ENCODE results near the gene SEC14L1. TPM values are rescaled to one million over a fixed set of nuclear protein-coding genes. Genes with fewer than 3 reads are reported as not detected.

SEC14L1 gene
- total RNA-seq, 4 donors from 2014 or later = 72.8 to 330 (median 113) TPM

GRCh38 chr17:77214328-77214727 lies 73.6 kb downstream of the SEC14L1 start:
- no peak for DNase-seq (ENCODE audit: low spot score)

GRCh38 chr17:77214743-77215142 lies 74.0 kb downstream of the SEC14L1 start:
- TF ChIP-seq CTCF (IDR thresholded peaks at IDR 0.05) = no peak
- ATAC-seq (ENCODE audit: low FRiP score) (no peak), DNase-seq (ENCODE audit: low spot score) (no peak)

More at GRCh38 chr17:77214328-77214727, 73.6 kb downstream of the SEC14L1 start:
- no peak for ATAC-seq (ENCODE audit: low FRiP score)
- TF ChIP-seq CTCF (IDR thresholded peaks at IDR 0.05) = no peak

DNA sequence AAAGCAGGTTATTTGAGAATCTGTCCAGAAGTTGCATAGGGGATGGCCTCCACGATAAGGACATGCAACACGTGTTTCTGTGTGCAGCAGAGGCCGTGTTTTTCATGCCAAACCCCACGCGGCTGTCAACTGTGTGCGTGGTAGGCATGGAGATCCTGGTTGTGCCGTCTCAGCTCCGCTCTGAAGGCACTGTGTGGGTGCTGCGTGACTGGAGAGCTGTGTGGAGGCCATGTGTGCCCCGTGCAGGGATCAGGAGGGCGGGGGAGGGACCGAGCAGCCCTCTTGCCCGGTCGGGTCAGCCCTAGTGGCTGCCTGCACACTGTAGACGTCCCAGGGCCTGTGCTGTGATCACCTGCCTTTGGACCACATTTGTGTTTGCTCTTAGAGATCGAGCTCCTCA lies 74.5 kb downstream of the SEC14L1 start:
- no peak for ATAC-seq (ENCODE audit: low FRiP score)
- no peak for DNase-seq (ENCODE audit: low spot score)
- TF ChIP-seq CTCF (IDR thresholded peaks at IDR 0.05) = no peak

DNA sequence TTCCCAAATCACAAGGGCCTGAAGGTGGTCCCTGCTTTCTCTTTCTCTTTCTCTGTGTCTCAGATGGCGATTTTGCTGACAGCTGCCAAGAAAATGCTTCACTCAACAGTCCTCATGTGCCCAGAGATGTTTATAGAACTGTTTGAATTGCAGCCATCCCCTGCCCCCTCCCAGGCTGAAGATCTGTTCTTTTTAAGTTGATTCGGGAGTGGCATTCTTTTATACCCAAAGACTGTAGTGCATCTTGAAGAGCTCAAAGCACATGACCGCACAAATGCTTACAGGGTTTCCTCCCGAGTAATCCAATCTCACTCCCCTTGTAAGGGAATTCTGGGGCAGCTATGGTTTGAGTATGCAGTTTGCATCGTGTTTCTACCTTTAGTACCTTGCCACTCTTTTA lies 75.7 kb downstream of the SEC14L1 start:
- TF ChIP-seq CTCF (IDR thresholded peaks at IDR 0.05) = no peak
- ATAC-seq (ENCODE audit: low FRiP score) = no peak
- DNase-seq (ENCODE audit: low spot score) = no peak

DNA sequence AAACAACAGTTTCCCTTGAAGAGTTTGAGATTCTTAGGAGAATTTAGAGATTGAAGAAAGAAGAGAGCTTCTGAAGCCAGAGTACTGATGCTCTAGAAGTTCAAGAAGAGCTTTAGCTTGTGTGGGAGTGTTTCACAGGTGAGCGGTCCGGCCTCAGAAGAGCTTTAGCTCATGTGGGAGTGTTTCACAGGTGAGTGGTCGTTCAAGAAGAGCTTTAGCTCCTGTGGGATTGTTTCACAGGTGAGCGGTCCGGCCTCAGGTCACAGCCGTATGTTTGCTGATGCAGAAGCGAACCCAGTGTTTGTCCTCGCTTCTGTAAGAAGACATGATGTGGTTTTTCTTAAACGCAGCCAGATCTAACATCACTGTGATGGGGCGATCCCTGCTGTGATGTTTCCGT lies 76.4 kb downstream of the SEC14L1 start:
- ATAC-seq (ENCODE audit: low FRiP score) (no peak), DNase-seq (ENCODE audit: low spot score) (no peak)
- no peak for TF ChIP-seq CTCF (IDR thresholded peaks at IDR 0.05)

- ATAC-seq (ENCODE audit: low FRiP score) = no peak
- TF ChIP-seq CTCF (IDR thresholded peaks at IDR 0.05) = no peak
- no peak for DNase-seq (ENCODE audit: low spot score)
Measured at GRCh38 chr17:77217566-77217965, 76.8 kb downstream of the SEC14L1 start.

DNA sequence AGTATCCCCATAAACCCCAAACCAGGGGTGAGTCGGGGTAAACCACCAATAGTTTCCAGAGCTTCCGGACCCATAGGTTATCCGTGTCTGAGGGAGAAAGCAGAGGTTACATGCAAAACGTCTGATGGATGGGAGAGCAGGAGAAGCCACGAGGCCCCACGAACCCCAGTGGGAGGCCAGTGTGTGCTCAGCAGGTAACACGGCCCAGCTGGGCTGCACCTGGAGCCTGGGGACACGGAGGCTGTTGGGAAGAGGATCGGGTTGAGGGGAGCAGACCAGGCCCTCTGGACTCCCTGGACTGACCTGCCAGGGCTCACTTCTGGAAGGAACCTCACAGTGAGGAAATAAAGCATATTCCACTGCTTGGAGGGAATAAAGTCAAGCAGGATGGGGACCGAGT lies 78.1 kb downstream of the SEC14L1 start:
- no peak for DNase-seq (ENCODE audit: low spot score)
- no peak for TF ChIP-seq CTCF (IDR thresholded peaks at IDR 0.05)
- no peak for ATAC-seq (ENCODE audit: low FRiP score)

Measured in omental fat pad (tissue), 4 donors.